ENCODE data around the gene SLC41A1.

GRCh38 chr1:205812878-205813754, at the start of gene SLC41A1:
- no peak for TF ChIP-seq EZH2 (optimal IDR thresholded peaks at IDR 0.05; ENCODE audit: low read depth, low read length)
- TF ChIP-seq CTCF (IDR thresholded peaks at IDR 0.05; ENCODE audit: low read length), result no peak
